BE2C (cell line): ENCODE measurements around the gene APOBEC3C.
"Not testable (repeated sequence)": the region's sequence is repeated elsewhere in the genome, so short reads cannot be mapped to it uniquely, and the experiment has no call there.

Experiments used
- DNase-seq: peaks from one replicate; pipeline ENCODE4 v3.0.0-alpha.2; 2020
- H3K27me3 ChIP-seq: fragments of 250-450 bp; sonication (Bioruptor Pico); 2 replicates; pipeline ENCODE4 v1.5.1; 2020; ENCODE audit warnings: mild to moderate bottlenecking
- H3K36me3 ChIP-seq: fragments of 250-450 bp; sonication (Bioruptor Pico); 2 replicates; pipeline ENCODE4 v1.5.1; 2020; ENCODE audit warnings: mild to moderate bottlenecking
- H3K4me1 ChIP-seq: fragments of 250-450 bp; sonication (Bioruptor Pico); 2 replicates; pipeline ENCODE4 v1.5.1; 2020
- H3K4me3 ChIP-seq: 2 replicates; pipeline ENCODE4 v1.5.1; 2011; ENCODE audit warnings: low read depth, low read length
- H3K9me3 ChIP-seq: fragments of 250-450 bp; sonication (Bioruptor Pico); 2 replicates; pipeline ENCODE4 v1.5.1; 2020
- CTCF ChIP-seq: IDR thresholded peaks from 2 replicates; pipeline ENCODE4 v1.5.1; 2012; ENCODE audit warnings: mild to moderate bottlenecking, low read depth, low read length

Gene APOBEC3C

GRCh38 chr22:38981005-38981991, 32.8 kb upstream of the APOBEC3C start:
- peak; percentile 54 for DNase-seq
- peak overlapping the region; percentile 19 for H3K4me3 ChIP-seq

GRCh38 chr22:38981992-38982927, 31.8 kb upstream of the APOBEC3C start, which contains the start of gene APOBEC3B:
Gene APOBEC3B, plus strand, starts transcription at chr22:38982347. Its CDS starts 107 bp downstream, at chr22:38982454.
- Histone ChIP-seq H3K4me3 (peak within 1 kb of the TSS; percentile 24), H3K4me1 (peaks cover 6% of the 10 kb centered on the region), H3K27me3 (no peaks in the 10 kb centered on the region), H3K36me3 (no peaks in the 10 kb centered on the region), H3K9me3 (no peaks in the 10 kb centered on the region)
- peak; percentile 64 for DNase-seq
- TF ChIP-seq CTCF = no peak

More at GRCh38 chr22:38981005-38981991, 32.8 kb upstream of the APOBEC3C start:
- Histone ChIP-seq H3K27me3 (no peaks in the 10 kb centered on the region), H3K4me1 (peaks cover 6% of the 10 kb centered on the region), H3K36me3 (no peaks in the 10 kb centered on the region), H3K9me3 (no peaks in the 10 kb centered on the region)
- TF ChIP-seq CTCF = peak; percentile 80

- Histone ChIP-seq H3K4me3 (no peak overlapping the region), H3K36me3 (no peaks in the 10 kb centered on the region), H3K4me1 (peaks cover 6% of the 10 kb centered on the region), H3K9me3 (no peaks in the 10 kb centered on the region), H3K27me3 (no peaks in the 10 kb centered on the region)
- TF ChIP-seq CTCF = no peak
- no peak for DNase-seq
These were observed 29.8 kb upstream of the APOBEC3C start for GRCh38 chr22:38984224-38984623.

- not testable (repeated sequence) for H3K36me3 ChIP-seq, H3K4me3 ChIP-seq, DNase-seq, H3K9me3 ChIP-seq, H3K4me1 ChIP-seq, H3K27me3 ChIP-seq
These were observed 29.0 kb upstream of the APOBEC3C start for GRCh38 chr22:38984784-38985757.

GRCh38 chr22:38986629-38987028, 27.4 kb upstream of the APOBEC3C start:
- no peak for DNase-seq
- Histone ChIP-seq H3K4me1 (peaks cover 4% of the 10 kb centered on the region), H3K27me3 (no peaks in the 10 kb centered on the region), H3K4me3 (no peak overlapping the region), H3K9me3 (no peaks in the 10 kb centered on the region), H3K36me3 (no peaks in the 10 kb centered on the region)
- no peak for TF ChIP-seq CTCF
